ENCODE data around the gene ATP12A. TPM values are rescaled to one million over a fixed set of nuclear protein-coding genes. Genes with fewer than 3 reads are reported as not detected.

Gene ATP12A
- total RNA-seq, 1 donor from 2014 or later = not detected

DNA sequence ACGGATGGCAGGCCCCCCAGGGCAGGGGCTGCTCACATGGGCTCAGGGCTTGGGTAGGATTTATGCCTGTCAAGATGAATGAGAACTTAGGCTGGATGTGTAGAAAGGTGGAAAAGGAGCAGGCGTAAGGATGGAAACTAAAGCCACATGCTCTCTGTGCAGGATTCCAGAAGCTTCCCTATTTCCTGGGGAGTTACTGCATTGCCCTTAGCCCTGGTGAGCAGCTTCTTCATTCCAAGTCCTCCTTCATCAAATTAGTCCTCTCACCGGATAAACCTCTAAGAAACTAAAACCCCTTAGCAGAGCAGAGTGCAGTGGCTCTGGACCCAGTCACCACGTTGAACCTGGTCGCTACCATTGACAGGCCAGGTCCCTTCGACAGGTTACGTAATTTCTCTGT, 7.4 kb downstream of the ATP12A start:
- TF ChIP-seq, protein P1, sequence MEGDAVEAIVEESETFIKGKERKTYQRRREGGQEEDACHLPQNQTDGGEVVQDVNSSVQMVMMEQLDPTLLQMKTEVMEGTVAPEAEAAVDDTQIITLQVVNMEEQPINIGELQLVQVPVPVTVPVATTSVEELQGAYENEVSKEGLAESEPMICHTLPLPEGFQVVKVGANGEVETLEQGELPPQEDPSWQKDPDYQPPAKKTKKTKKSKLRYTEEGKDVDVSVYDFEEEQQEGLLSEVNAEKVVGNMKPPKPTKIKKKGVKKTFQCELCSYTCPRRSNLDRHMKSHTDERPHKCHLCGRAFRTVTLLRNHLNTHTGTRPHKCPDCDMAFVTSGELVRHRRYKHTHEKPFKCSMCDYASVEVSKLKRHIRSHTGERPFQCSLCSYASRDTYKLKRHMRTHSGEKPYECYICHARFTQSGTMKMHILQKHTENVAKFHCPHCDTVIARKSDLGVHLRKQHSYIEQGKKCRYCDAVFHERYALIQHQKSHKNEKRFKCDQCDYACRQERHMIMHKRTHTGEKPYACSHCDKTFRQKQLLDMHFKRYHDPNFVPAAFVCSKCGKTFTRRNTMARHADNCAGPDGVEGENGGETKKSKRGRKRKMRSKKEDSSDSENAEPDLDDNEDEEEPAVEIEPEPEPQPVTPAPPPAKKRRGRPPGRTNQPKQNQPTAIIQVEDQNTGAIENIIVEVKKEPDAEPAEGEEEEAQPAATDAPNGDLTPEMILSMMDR (IDR thresholded peaks at IDR 0.05) = no peak

GRCh38 chr13:24688111-24688510, 7.9 kb downstream of the ATP12A start:
- Mint-ChIP-seq H3K4me3 (ENCODE audit: unreplicated experiment) (no peak overlapping the region), H3K9me3 (ENCODE audit: low read depth) (no peaks in the 10 kb centered on the region), H3K27me3 (ENCODE audit: low read depth) (peaks cover 23% of the 10 kb centered on the region), H3K36me3 (ENCODE audit: low read depth) (no peaks in the 10 kb centered on the region), H3K27ac (ENCODE audit: unreplicated experiment) (no peak overlapping the region), H3K4me1 (ENCODE audit: low read depth) (peaks cover 23% of the 10 kb centered on the region)
- no peak for DNase-seq (ENCODE audit: low spot score)
- TF ChIP-seq, protein P1 (IDR thresholded peaks at IDR 0.05) = no peak

More for the DNA sequence above, 7.4 kb downstream of the ATP12A start:
- Mint-ChIP-seq H3K36me3 (ENCODE audit: low read depth) (no peaks in the 10 kb centered on the region), H3K9me3 (ENCODE audit: low read depth) (no peaks in the 10 kb centered on the region), H3K4me3 (ENCODE audit: unreplicated experiment) (no peak overlapping the region), H3K27me3 (ENCODE audit: low read depth) (peaks cover 23% of the 10 kb centered on the region), H3K4me1 (ENCODE audit: low read depth) (peaks cover 19% of the 10 kb centered on the region), H3K27ac (ENCODE audit: unreplicated experiment) (no peak overlapping the region)
- no peak for DNase-seq (ENCODE audit: low spot score)

DNA sequence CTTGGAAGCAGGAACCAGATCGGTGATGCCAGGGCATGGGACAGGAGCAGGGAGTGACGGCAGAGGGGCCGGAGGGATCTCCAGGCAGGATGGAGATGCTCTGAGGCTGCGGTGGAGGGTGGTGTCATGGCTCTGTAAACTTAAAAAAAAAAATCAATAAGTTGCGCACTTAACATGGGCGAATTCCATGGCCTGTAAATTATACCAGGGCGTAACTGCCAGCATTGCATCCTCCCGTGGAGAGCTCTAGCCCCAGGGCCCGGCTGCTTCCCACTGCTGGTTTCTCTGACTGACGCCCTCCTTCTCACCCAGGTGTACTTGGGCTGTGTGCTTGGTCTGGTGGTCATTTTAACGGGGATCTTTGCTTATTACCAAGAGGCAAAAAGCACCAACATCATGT, 8.7 kb downstream of the ATP12A start:
- TF ChIP-seq, protein P1 (IDR thresholded peaks at IDR 0.05) = no peak
- no peak overlapping the region for H3K27ac Mint-ChIP-seq (ENCODE audit: unreplicated experiment)
- H3K27me3 Mint-ChIP-seq (ENCODE audit: low read depth) = peaks cover 23% of the 10 kb centered on the region
- no peaks in the 10 kb centered on the region for H3K36me3 Mint-ChIP-seq (ENCODE audit: low read depth)
- H3K4me3 Mint-ChIP-seq (ENCODE audit: unreplicated experiment) = no peak overlapping the region
- DNase-seq (ENCODE audit: low spot score) = no peak
- peaks cover 24% of the 10 kb centered on the region for H3K4me1 Mint-ChIP-seq (ENCODE audit: low read depth)
- no peaks in the 10 kb centered on the region for H3K9me3 Mint-ChIP-seq (ENCODE audit: low read depth)

DNA sequence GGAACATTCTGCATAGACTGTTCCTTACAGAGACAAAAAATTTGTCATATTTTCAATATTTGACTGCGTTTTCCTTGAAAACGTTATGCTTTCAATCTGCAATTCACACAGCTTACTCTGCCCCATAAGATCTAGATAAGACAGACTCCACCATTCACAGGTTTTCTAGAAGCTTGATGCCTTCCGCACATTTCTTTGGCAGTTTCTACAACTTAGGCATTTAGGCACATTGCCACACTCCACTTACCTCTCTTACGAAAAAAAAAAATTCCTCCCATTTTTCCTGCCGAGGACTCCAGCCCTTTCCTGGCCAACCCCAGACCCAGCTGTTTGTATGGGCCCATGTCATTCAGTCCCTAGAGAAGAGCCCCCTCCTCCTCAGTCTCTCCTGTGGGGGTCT, 11.2 kb downstream of the ATP12A start:
- H3K4me1 Mint-ChIP-seq (ENCODE audit: low read depth) = peaks cover 16% of the 10 kb centered on the region
- TF ChIP-seq, protein P1 (IDR thresholded peaks at IDR 0.05) = no peak
- peaks cover 19% of the 10 kb centered on the region for H3K27me3 Mint-ChIP-seq (ENCODE audit: low read depth)
- no peaks in the 10 kb centered on the region for H3K36me3 Mint-ChIP-seq (ENCODE audit: low read depth)
- no peak overlapping the region for H3K4me3 Mint-ChIP-seq (ENCODE audit: unreplicated experiment)
- no peak overlapping the region for H3K27ac Mint-ChIP-seq (ENCODE audit: unreplicated experiment)
- no peaks in the 10 kb centered on the region for H3K9me3 Mint-ChIP-seq (ENCODE audit: low read depth)
- DNase-seq (ENCODE audit: low spot score) = no peak

DNA sequence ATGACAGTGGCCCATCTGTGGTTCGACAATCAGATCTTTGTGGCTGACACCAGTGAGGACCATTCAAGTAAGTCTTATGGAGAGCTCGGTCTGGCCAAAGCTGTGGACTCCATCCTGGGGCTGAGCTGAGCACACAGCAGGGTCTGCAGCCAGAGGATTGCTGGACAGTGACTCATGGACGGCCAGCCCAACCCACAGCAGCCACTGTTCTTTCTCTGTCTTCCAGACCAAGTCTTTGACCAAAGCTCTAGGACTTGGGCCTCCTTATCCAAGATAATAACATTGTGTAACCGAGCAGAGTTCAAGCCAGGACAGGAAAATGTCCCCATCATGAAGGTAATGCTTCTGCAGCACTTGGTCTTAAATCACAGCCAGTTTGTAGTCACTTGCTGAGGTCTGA, 12.4 kb downstream of the ATP12A start:
- H3K36me3 Mint-ChIP-seq (ENCODE audit: low read depth) = no peaks in the 10 kb centered on the region
- no peak overlapping the region for H3K27ac Mint-ChIP-seq (ENCODE audit: unreplicated experiment)
- H3K4me3 Mint-ChIP-seq (ENCODE audit: unreplicated experiment) = no peak overlapping the region

More for the DNA sequence above, 12.4 kb downstream of the ATP12A start:
- peaks cover 16% of the 10 kb centered on the region for H3K4me1 Mint-ChIP-seq (ENCODE audit: low read depth)
- TF ChIP-seq, protein P1 (IDR thresholded peaks at IDR 0.05) = no peak
- peaks cover 14% of the 10 kb centered on the region for H3K27me3 Mint-ChIP-seq (ENCODE audit: low read depth)
- no peaks in the 10 kb centered on the region for H3K9me3 Mint-ChIP-seq (ENCODE audit: low read depth)
- DNase-seq (ENCODE audit: low spot score) = no peak

All from chondrocyte (in vitro differentiated cells).